Thyroid gland (tissue), 4 donors: ENCODE data around the gene CACNA2D3.

ENCODE experiments used
- CTCF ChIP-seq, 6 experiments: fragments of 200-600 bp in 3 of 6; fragments of 450-650 bp in 3 of 6; sonication (generic) in 3 of 6; IDR thresholded peaks; one replicate each; pipeline ENCODE4 v1.5.1; 2016 to 2019; ENCODE audit warnings: antibody characterized with exemption in 6 of 6, mild to moderate bottlenecking in 2 of 6, inconsistent platforms in 1 of 6, moderate library complexity in 1 of 6
- POLR2A ChIP-seq, 2 donors: fragments of 450-650 bp; IDR thresholded peaks; one replicate each; pipeline ENCODE4 v1.6.1; 2017; ENCODE audit warnings: antibody characterized with exemption in 2 of 2, mild to moderate bottlenecking in 2 of 2, moderate library complexity in 1 of 2

GRCh38 chr3:54844211-54844610, 721.9 kb downstream of the CACNA2D3 start:
- TF ChIP-seq CTCF (IDR thresholded peaks at IDR 0.05) (no peak), POLR2A (IDR thresholded peaks at IDR 0.05) (no peak)
